ENCODE results near the gene NTSR2. TPM values are rescaled to one million over a fixed set of nuclear protein-coding genes. Genes with fewer than 3 reads are reported as not detected.

NTSR2 gene
- total RNA-seq, 2 experiments from 2014 or later = not detected

DNA sequence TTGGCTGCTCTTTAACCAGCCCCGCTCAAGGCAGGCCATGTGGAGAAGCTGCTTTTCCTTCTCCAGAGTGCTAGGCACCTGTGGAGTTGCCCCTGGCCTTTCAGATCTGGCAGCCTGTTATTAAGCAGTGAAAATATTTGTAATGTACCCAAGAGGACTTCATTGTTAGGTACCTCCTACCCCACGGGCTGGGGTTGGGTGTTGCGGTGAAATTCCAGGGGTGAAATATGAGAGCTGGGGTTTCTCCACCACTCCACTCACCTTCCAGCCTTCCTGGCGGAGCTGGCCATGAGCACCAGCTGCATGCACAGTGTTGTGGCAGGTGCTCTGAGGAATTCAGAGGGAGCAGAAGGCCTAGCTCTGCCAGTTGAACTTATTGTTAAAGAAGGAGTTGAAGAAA lies 39.1 kb downstream of the NTSR2 start:
- no peak overlapping the region for H3K4me3 Mint-ChIP-seq
- H3K4me1 Mint-ChIP-seq = no peaks in the 10 kb centered on the region
- POLR2A ChIA-PET = no interaction called here
- DNase-seq (no peak), ATAC-seq (ENCODE audit: low read depth) (no peak)
- H3K27me3 Mint-ChIP-seq = no peaks in the 10 kb centered on the region
- H3K9me3 Mint-ChIP-seq = peaks cover 5% of the 10 kb centered on the region
- no peak overlapping the region for H3K27ac Mint-ChIP-seq
- H3K36me3 Mint-ChIP-seq = no peaks in the 10 kb centered on the region

DNA sequence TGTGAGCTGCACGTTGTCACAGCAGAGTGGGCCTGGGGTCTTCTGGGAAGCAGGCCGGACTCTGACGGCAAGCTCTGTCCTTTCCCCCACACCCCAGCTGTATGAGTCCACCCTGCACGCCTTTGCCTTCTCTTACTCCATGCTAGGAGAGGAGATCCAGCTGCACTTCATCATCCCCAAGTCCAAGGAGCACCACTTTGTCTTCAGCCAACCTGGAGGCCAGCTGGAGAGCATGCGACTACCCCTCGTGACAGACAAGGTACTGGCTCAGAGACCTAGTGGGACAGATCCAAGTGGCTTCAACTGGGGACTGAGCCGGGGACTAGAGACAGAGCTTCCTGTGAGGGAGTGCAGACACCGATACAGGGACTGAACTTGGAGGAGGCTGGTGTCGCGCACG lies 40.1 kb downstream of the NTSR2 start:
- H3K4me1 Mint-ChIP-seq = no peaks in the 10 kb centered on the region
- DNase-seq = no peak
- no peaks in the 10 kb centered on the region for H3K36me3 Mint-ChIP-seq
- POLR2A ChIA-PET = no interaction called here
- peaks cover 5% of the 10 kb centered on the region for H3K9me3 Mint-ChIP-seq
- H3K27me3 Mint-ChIP-seq = no peaks in the 10 kb centered on the region
- no peak overlapping the region for H3K27ac Mint-ChIP-seq
- no peak overlapping the region for H3K4me3 Mint-ChIP-seq
- no peak for ATAC-seq (ENCODE audit: low read depth)

DNA sequence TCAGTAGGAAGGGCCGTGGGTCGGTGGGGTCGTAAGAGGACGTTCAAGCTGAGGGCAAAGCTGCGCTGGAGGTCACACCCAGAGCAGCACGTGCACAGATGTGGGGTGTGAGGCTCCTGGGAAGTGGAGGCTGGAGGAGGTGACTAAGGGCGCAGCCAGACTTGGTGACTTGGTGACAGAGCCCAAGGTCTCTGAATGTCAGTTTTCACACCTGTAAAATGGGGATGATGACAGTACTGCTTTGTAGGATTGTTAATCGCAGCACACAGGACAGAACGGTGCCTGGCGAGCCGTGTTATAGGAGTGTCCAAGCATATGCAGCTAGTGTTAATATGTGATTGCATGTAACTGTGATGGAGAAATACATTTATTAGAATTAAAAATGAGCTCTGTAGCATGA lies 40.8 kb downstream of the NTSR2 start:
- Mint-ChIP-seq H3K4me3 (no peak overlapping the region), H3K4me1 (no peaks in the 10 kb centered on the region), H3K9me3 (peaks cover 5% of the 10 kb centered on the region), H3K36me3 (no peaks in the 10 kb centered on the region), H3K27ac (no peak overlapping the region), H3K27me3 (no peaks in the 10 kb centered on the region)
- DNase-seq (no peak), ATAC-seq (ENCODE audit: low read depth) (no peak)
- POLR2A ChIA-PET = no interaction called here

DNA sequence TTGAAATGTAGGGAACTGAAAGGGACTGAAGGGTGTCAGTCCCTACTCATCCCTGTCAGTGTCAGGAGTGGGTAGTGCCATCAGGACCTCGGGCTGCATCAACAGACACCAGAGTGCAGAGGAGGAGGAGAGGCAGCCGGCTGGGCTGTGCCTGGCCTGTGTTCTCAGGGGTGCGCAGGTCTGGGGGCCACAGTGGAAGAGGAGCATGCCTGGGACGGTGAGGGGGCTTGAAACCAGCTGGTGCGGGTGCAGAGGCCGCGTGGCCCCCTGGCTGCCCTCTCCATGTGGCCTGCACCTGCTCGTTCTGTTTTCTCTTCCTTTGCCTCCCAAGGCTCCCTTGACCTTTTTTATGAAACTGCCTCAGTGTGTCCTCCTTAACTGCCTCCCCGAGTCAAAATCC lies 41.3 kb downstream of the NTSR2 start:
- Mint-ChIP-seq H3K36me3 (no peaks in the 10 kb centered on the region), H3K4me3 (no peak overlapping the region), H3K9me3 (peaks cover 5% of the 10 kb centered on the region), H3K27ac (no peak overlapping the region), H3K4me1 (no peaks in the 10 kb centered on the region), H3K27me3 (no peaks in the 10 kb centered on the region)
- DNase-seq (no peak), ATAC-seq (ENCODE audit: low read depth) (no peak)
- POLR2A ChIA-PET = no interaction called here

DNA sequence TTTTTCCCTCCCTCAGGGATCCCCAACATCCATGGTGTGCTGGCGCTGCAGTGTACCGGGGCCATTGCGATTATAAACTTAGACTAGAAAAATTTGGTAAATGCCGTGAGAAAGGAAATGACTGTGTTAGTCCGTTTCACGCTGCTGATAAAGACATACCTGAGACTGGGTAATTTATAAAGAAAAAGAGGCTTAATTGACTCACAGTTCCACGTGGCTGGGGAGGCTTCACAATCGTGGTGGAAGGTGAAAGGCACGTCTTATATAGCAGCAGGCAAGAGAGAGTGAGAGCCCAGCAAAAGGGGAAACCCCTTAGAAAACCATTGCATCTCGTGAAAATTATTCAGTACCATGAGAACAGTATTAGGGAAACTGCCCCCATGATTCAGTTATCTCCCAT lies 44.3 kb downstream of the NTSR2 start:
- POLR2A ChIA-PET = no interaction called here
- Mint-ChIP-seq H3K4me1 (no peaks in the 10 kb centered on the region), H3K27me3 (no peaks in the 10 kb centered on the region), H3K36me3 (no peaks in the 10 kb centered on the region), H3K4me3 (no peak overlapping the region), H3K9me3 (peaks cover 5% of the 10 kb centered on the region), H3K27ac (no peak overlapping the region)
- DNase-seq (no peak), ATAC-seq (ENCODE audit: low read depth) (no peak)

DNA sequence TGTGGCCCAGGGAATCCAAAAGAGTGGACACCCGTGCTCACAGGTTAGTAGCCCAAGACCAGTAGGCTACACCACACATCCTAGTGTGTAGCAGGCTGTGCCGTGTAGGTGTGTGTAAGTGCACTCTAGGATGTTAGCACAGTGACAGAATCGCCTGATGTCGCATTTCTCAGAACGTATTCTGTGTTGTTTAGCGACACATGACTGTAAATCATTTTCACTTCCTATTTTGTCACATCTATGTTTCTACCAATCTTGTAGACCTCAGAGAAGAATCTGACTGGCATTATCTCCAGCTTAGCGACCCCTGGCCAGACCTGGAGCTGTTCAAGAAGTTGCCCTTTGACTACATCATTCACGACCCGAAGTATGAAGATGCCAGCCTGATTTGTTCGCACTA lies 45.1 kb downstream of the NTSR2 start:
- H3K4me3 Mint-ChIP-seq = no peak overlapping the region
- H3K4me1 Mint-ChIP-seq = no peaks in the 10 kb centered on the region
- H3K9me3 Mint-ChIP-seq = peaks cover 5% of the 10 kb centered on the region
- no peak overlapping the region for H3K27ac Mint-ChIP-seq
- peaks cover 2% of the 10 kb centered on the region for H3K27me3 Mint-ChIP-seq
- POLR2A ChIA-PET = no interaction called here
- H3K36me3 Mint-ChIP-seq = no peaks in the 10 kb centered on the region
- DNase-seq = no peak
- ATAC-seq (ENCODE audit: low read depth) = no peak

DNA sequence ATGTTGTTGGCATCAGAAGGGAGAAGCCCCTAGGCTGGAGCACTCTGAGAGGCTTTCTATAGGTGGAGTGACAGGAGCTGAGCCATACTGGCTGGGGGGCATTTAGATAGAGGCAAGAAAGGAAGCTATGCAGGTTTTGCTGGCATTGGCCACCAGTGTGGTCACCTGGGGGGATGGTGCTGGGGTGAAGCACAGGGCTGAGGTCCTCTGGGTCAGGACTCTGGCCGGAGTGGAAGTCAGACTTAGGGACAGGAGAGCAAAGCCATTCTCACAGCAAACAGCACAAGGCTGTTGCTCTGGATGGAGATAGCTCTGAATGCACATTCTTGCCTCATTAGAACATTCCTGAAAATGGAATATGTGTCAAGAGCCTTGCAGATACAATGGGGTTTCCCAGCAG lies 47.4 kb downstream of the NTSR2 start:
- Mint-ChIP-seq H3K36me3 (no peaks in the 10 kb centered on the region), H3K4me1 (no peaks in the 10 kb centered on the region), H3K9me3 (peaks cover 5% of the 10 kb centered on the region), H3K27ac (no peak overlapping the region), H3K4me3 (no peak overlapping the region), H3K27me3 (peaks cover 2% of the 10 kb centered on the region)
- no peak for ATAC-seq (ENCODE audit: low read depth)
- no peak for DNase-seq
- POLR2A ChIA-PET = no interaction called here

DNA sequence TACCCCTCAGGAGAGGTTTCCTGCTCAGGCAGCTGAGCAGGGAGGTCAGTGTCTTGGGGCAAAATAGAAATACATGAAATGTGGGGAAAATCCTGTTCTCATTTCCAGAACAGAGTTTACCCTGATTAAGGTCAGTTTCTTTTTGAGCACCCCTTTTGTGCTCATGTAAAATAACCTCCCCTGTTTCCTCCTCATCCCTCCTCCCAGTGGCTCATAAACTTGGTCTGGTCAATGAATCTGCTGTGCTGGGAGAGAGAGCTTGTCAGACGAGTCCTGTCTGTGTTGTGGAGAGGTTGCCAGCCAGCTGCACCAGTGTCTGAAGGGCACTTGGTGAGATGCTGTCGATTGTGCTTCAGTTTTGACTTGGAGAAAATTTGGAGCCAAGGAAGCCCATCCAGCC lies 48.6 kb downstream of the NTSR2 start:
- Mint-ChIP-seq H3K4me1 (no peaks in the 10 kb centered on the region), H3K27me3 (peaks cover 2% of the 10 kb centered on the region), H3K4me3 (no peak overlapping the region), H3K9me3 (peaks cover 2% of the 10 kb centered on the region), H3K36me3 (no peaks in the 10 kb centered on the region), H3K27ac (no peak overlapping the region)
- ATAC-seq (ENCODE audit: low read depth) (no peak), DNase-seq (no peak)
- POLR2A ChIA-PET = no interaction called here

DNA sequence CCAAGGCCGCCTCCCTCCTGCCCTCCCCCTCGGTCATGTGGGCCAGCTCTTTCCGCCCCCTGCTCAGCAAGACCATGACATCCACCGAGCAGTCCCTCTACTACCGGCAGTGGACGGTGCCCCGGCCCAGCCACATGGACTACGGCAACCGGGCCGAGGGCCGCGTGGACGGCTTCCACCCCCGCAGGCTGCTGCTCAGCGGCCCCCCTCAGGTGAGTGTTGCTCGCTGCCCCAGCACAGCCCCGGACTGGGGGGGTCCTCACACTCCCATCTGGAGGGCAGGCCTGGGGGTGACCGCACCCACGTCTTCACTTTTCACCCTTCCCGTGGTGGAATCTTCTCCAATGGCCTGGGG lies 51.3 kb downstream of the NTSR2 start:
- Mint-ChIP-seq H3K9me3 (no peaks in the 10 kb centered on the region), H3K27me3 (peaks cover 4% of the 10 kb centered on the region), H3K4me3 (no peak overlapping the region), H3K4me1 (no peaks in the 10 kb centered on the region), H3K36me3 (no peaks in the 10 kb centered on the region), H3K27ac (no peak overlapping the region)
- no peak for DNase-seq
- POLR2A ChIA-PET = no interaction called here
- ATAC-seq (ENCODE audit: low read depth) = no peak

DNA sequence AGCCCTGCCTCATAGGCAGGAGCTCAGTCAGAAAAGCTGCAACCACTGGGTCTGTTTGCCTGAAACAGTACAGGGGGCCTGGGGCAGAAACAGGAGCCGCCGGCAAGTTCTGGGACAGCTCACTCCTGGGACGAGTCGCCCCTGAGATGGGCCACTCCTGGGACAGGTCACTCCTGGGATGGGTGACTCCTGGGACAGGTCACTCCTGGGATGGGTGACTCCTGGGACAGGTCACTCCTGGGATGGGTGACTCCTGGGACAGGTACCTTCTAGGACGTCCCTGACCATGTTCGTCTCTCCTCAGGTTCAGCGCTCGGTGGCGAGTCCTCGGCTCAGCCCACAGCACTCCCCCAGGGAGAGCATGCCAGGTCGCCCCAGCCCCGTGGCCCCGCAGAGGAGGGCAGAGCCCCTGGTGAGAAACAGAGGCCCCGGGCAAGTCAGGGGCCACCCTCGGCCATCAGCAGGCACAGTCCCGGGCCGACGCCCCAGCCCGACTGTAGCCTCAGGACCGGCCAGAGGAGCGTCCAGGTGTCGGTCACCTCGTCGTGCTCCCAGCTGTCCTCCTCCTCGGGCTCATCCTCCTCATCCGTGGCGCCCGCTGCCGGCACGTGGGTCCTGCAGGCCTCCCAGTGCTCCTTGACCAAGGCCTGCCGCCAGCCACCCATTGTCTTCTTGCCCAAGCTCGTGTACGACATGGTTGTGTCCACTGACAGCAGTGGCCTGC lies 51.8 kb downstream of the NTSR2 start:
- H3K4me3 Mint-ChIP-seq = no peak overlapping the region
- H3K27ac Mint-ChIP-seq = no peak overlapping the region
- DNase-seq (no peak), ATAC-seq (ENCODE audit: low read depth) (peak; percentile 26)
- POLR2A ChIA-PET = no interaction called here
- no peaks in the 10 kb centered on the region for H3K9me3 Mint-ChIP-seq
- H3K27me3 Mint-ChIP-seq = peaks cover 4% of the 10 kb centered on the region
- H3K36me3 Mint-ChIP-seq = no peaks in the 10 kb centered on the region
- no peaks in the 10 kb centered on the region for H3K4me1 Mint-ChIP-seq

DNA sequence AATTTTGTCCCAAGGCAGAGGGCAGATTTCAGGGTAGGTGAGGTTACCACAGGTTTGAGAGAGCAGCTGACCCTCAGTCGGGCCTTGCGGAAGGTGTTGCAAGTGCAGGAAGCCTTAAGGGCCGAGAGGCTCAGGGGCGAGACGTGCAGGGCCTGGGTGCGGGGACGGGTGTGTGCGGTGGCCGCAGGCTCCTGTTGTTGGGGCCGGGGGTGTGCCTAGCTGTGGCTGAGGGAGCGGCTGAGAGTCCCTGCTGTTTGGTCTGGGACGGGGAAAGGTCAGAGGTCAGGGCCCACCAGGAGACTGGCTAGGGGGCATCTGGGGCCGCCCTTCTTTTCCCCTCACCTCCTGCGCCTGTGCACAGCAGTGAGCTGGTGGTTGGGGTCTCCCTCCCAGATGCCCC lies 52.5 kb downstream of the NTSR2 start:
- H3K36me3 Mint-ChIP-seq = no peaks in the 10 kb centered on the region
- ATAC-seq (ENCODE audit: low read depth) = no peak
- no peaks in the 10 kb centered on the region for H3K4me1 Mint-ChIP-seq
- no peak overlapping the region for H3K4me3 Mint-ChIP-seq
- DNase-seq = no peak
- POLR2A ChIA-PET = no interaction called here
- H3K27me3 Mint-ChIP-seq = peaks cover 4% of the 10 kb centered on the region
- no peak overlapping the region for H3K27ac Mint-ChIP-seq
- H3K9me3 Mint-ChIP-seq = no peaks in the 10 kb centered on the region

DNA sequence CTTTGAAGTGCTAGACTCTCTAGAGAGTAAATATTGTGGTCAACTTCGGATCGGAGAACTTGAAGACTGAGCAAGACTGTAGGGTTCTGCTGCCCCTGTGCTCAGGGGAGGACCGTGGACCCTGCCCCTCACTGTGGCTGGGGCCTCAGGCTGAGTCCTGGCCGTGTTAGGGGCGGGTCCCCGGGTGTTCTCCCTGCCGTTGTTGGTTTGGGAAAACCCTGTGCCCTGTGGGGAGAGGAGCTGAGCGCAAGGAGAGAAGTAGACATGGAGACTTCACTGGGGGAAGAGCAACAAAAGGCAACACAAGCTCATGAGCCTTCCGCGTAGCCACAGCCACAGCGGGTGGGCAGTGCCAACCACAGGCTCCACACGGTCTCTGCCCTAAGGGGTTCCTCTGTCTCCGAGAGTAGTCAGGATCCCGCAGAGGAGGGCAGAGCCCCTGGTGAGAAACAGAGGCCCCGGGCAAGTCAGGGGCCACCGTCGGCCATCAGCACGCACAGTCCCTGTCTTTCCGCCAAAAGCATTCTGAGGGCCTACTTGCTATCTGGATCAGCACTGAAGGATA lies 53.1 kb downstream of the NTSR2 start:
- no peaks in the 10 kb centered on the region for H3K36me3 Mint-ChIP-seq
- POLR2A ChIA-PET = no interaction called here

DNA sequence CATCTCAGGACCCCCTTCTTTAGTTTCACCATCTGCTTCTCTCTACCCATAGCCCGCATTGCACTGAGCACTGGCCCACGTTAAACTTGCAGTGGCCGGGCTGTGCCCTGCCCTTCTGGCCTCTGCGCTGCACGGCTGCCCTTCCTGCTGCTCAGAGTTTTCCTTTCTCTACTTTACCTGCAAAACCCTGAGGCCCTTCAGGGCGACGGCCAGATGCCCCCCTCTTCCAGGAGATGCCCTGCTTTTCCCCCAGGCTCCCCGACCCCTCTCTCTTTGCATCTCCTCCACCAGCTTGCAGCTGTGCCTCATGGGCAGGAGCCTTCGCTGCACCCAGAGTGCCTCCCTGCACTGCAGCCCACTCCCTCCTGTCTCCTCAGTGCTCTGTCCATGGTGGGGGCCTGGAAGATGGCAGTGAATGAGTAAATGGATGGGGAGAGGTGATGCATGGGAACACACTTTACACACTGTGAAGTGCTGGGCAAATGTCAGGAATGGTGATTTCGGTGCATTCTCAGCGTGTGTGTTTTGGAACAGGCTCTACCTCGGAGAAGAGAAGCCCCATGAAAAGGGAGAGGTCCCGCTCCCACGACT lies 53.8 kb downstream of the NTSR2 start:
- Mint-ChIP-seq H3K4me1 (no peaks in the 10 kb centered on the region), H3K4me3 (no peak overlapping the region), H3K9me3 (no peaks in the 10 kb centered on the region), H3K36me3 (no peaks in the 10 kb centered on the region), H3K27me3 (peaks cover 4% of the 10 kb centered on the region), H3K27ac (no peak overlapping the region)
- ATAC-seq (ENCODE audit: low read depth) = no peak
- DNase-seq = no peak
- POLR2A ChIA-PET = no interaction called here

More for the DNA sequence above, 53.1 kb downstream of the NTSR2 start:
- Mint-ChIP-seq H3K27ac (no peak overlapping the region), H3K27me3 (peaks cover 4% of the 10 kb centered on the region), H3K4me1 (no peaks in the 10 kb centered on the region), H3K4me3 (no peak overlapping the region), H3K9me3 (no peaks in the 10 kb centered on the region)
- no peak for ATAC-seq (ENCODE audit: low read depth)
- no peak for DNase-seq

DNA sequence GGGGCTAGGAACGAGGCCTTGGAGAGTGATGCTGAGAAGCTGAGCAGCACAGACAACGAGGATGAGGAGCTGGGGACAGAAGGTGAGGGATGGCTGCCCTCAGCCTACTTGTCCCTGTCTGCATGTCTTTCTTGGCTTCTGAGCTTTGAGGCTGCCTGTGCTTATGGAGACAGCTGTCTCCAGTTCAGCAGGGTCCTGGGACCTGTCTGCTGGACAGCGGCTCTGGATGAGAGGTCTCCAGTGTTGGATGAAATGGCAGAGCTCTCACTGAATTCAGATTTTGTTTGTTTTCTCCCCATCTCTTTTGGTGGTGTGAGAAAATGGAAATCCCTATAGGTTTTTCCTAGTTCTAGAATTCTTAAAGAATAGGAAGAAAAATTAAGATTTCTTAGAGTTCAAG lies 54.8 kb downstream of the NTSR2 start:
- ATAC-seq (ENCODE audit: low read depth) (no peak), DNase-seq (no peak)
- H3K27me3 Mint-ChIP-seq = peaks cover 4% of the 10 kb centered on the region
- no peaks in the 10 kb centered on the region for H3K4me1 Mint-ChIP-seq
- no peak overlapping the region for H3K4me3 Mint-ChIP-seq
- POLR2A ChIA-PET = no interaction called here
- H3K9me3 Mint-ChIP-seq = no peaks in the 10 kb centered on the region
- H3K36me3 Mint-ChIP-seq = no peaks in the 10 kb centered on the region
- no peak overlapping the region for H3K27ac Mint-ChIP-seq
